OCI-LY7 (cell line): ENCODE data around the gene NAGLU.

ENCODE experiments used
- CTCF ChIP-seq: fragments of 200-600 bp; sonication (generic); conservative IDR thresholded peaks from 2 replicates; pipeline ENCODE4 v1.5.1; 2014; ENCODE audit warnings: mild to moderate bottlenecking, antibody characterized with exemption, low read length, moderate library complexity, mixed read lengths
- EZH2phosphoT487 ChIP-seq: fragments of 200-600 bp; sonication (generic); IDR thresholded peaks from 2 replicates; pipeline ENCODE4 v1.6.1; 2018; ENCODE audit warnings: low read depth, borderline replicate concordance, mild to moderate bottlenecking, mixed run types, antibody characterized with exemption, low read length, moderate library complexity, mixed read lengths

GRCh38 chr17:42563543-42563942, 27.5 kb downstream of the NAGLU start:
- TF ChIP-seq EZH2phosphoT487 = no peak
- TF ChIP-seq CTCF = no peak
